ENCODE results near the gene IRF4. TPM values are rescaled to one million over a fixed set of nuclear protein-coding genes. Genes with fewer than 3 reads are reported as not detected.
"Not testable (repeated sequence)": the region's sequence is repeated elsewhere in the genome, so short reads cannot be mapped to it uniquely, and the experiment has no call there.

The IRF4 gene
- total RNA-seq, 2 donors from 2014 or later: 1.1 to 1.8 TPM

- H3K27ac ChIP-seq: no peak overlapping the region
- DNase-seq (ENCODE audit: low spot score) (no peak), ATAC-seq (ENCODE audit: insufficient number of reproducible peaks, low FRiP score, low read depth) (no peak)
- no peaks in the 10 kb centered on the region for H3K36me3 ChIP-seq
- H3K9me3 ChIP-seq: no peaks in the 10 kb centered on the region
- no peaks in the 10 kb centered on the region for H3K4me1 ChIP-seq (ENCODE audit: control insufficient read depth in 1 of 2, low read depth in 2 of 2)
- H3K4me3 ChIP-seq: no peak overlapping the region
- no peaks in the 10 kb centered on the region for H3K27me3 ChIP-seq (replicated peaks; ENCODE audit: insufficient read depth)
- TF ChIP-seq CTCF (IDR thresholded peaks at IDR 0.05): no peak
These were observed 21.8 kb upstream of the IRF4 start for GRCh38 chr6:369559-370431.

GRCh38 chr6:370555-370954, 21.0 kb upstream of the IRF4 start:
- Histone ChIP-seq H3K27me3 (replicated peaks; ENCODE audit: insufficient read depth) (no peaks in the 10 kb centered on the region), H3K4me1 (ENCODE audit: control insufficient read depth in 1 of 2, low read depth in 2 of 2) (no peaks in the 10 kb centered on the region), H3K36me3 (no peaks in the 10 kb centered on the region), H3K9me3 (no peaks in the 10 kb centered on the region), H3K27ac (no peak overlapping the region), H3K4me3 (no peak overlapping the region)
- DNase-seq (ENCODE audit: low spot score) (no peak), ATAC-seq (ENCODE audit: insufficient number of reproducible peaks, low FRiP score, low read depth) (no peak)
- TF ChIP-seq CTCF (IDR thresholded peaks at IDR 0.05): no peak

GRCh38 chr6:371851-372250, 19.7 kb upstream of the IRF4 start:
- not testable (repeated sequence) for H3K4me3 ChIP-seq; H3K36me3 ChIP-seq; DNase-seq (ENCODE audit: low spot score); H3K27me3 ChIP-seq (replicated peaks; ENCODE audit: insufficient read depth); ATAC-seq (ENCODE audit: insufficient number of reproducible peaks, low FRiP score, low read depth); H3K9me3 ChIP-seq; H3K4me1 ChIP-seq (ENCODE audit: control insufficient read depth in 1 of 2, low read depth in 2 of 2); H3K27ac ChIP-seq

GRCh38 chr6:372336-372911, 19.1 kb upstream of the IRF4 start:
- TF ChIP-seq CTCF (IDR thresholded peaks at IDR 0.05): no peak
- H3K36me3 ChIP-seq: no peaks in the 10 kb centered on the region

GRCh38 chr6:373031-373430, 18.5 kb upstream of the IRF4 start:
- no peaks in the 10 kb centered on the region for H3K36me3 ChIP-seq
- TF ChIP-seq CTCF (IDR thresholded peaks at IDR 0.05): no peak
- H3K4me3 ChIP-seq: no peak overlapping the region
- no peaks in the 10 kb centered on the region for H3K4me1 ChIP-seq (ENCODE audit: control insufficient read depth in 1 of 2, low read depth in 2 of 2)
- no peak for ATAC-seq (ENCODE audit: insufficient number of reproducible peaks, low FRiP score, low read depth)
- H3K27me3 ChIP-seq (replicated peaks; ENCODE audit: insufficient read depth): no peaks in the 10 kb centered on the region
- no peaks in the 10 kb centered on the region for H3K9me3 ChIP-seq
- DNase-seq (ENCODE audit: low spot score): no peak
- H3K27ac ChIP-seq: no peak overlapping the region

More at GRCh38 chr6:372336-372911, 19.1 kb upstream of the IRF4 start:
- Histone ChIP-seq H3K9me3 (no peaks in the 10 kb centered on the region), H3K27me3 (replicated peaks; ENCODE audit: insufficient read depth) (no peaks in the 10 kb centered on the region), H3K4me3 (no peak overlapping the region), H3K4me1 (ENCODE audit: control insufficient read depth in 1 of 2, low read depth in 2 of 2) (no peaks in the 10 kb centered on the region), H3K27ac (no peak overlapping the region)
- no peak for ATAC-seq (ENCODE audit: insufficient number of reproducible peaks, low FRiP score, low read depth)
- DNase-seq (ENCODE audit: low spot score): no peak
